Adrenal gland (tissue), 5 donors: Measurements from ENCODE around the gene PPIL6.

Source experiments
- POLR2A ChIP-seq, 2 donors: fragments of 450-650 bp; IDR thresholded peaks; one replicate each; pipeline ENCODE4 v1.6.1; 2017; ENCODE audit warnings: antibody characterized with exemption in 2 of 2, mild to moderate bottlenecking in 2 of 2, moderate library complexity in 1 of 2
- TF ChIP-seq, protein P1 (sequence below), 6 experiments: fragments of 450-650 bp in 4 of 6; fragments of 200-600 bp in 2 of 6; sonication (generic) in 1 of 6; IDR thresholded peaks; 1 replicate in 5 of 6; 2 replicates in 1 of 6; pipeline versions ENCODE4 v1.5.1 to v1.8.0; 2016 to 2021; ENCODE audit warnings: antibody characterized with exemption in 6 of 6, mild to moderate bottlenecking in 2 of 6, moderate library complexity in 1 of 6
- donor health status: DM: no; HTN: no; CAD: no.

DNA sequence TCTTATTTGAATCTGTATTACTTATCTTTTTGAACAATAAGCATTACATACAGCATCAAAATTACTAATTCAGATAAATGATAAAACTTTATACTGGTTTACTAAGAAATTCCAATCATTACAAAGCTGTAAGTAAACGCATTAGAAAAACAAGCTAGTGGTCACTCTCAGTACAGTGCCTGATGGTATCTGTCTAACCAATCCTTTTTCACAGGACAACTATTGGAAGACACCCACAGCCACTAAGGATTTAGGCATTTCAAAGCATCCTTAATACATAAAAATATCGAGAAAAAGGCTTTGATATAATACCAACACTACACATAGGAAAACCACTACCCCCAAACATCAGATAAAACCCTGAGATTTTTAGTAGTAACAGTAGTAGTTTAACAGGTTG lies 60.7 kb downstream of the PPIL6 start:
- TF ChIP-seq, protein P1, sequence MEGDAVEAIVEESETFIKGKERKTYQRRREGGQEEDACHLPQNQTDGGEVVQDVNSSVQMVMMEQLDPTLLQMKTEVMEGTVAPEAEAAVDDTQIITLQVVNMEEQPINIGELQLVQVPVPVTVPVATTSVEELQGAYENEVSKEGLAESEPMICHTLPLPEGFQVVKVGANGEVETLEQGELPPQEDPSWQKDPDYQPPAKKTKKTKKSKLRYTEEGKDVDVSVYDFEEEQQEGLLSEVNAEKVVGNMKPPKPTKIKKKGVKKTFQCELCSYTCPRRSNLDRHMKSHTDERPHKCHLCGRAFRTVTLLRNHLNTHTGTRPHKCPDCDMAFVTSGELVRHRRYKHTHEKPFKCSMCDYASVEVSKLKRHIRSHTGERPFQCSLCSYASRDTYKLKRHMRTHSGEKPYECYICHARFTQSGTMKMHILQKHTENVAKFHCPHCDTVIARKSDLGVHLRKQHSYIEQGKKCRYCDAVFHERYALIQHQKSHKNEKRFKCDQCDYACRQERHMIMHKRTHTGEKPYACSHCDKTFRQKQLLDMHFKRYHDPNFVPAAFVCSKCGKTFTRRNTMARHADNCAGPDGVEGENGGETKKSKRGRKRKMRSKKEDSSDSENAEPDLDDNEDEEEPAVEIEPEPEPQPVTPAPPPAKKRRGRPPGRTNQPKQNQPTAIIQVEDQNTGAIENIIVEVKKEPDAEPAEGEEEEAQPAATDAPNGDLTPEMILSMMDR (IDR thresholded peaks at IDR 0.05), result no peak
- no peak for TF ChIP-seq POLR2A (IDR thresholded peaks at IDR 0.05)
